ENCODE measurements around the gene PDE4C.

- TF ChIP-seq CTCF (IDR thresholded peaks at IDR 0.05), result no peak
- TF ChIP-seq POLR2A (IDR thresholded peaks at IDR 0.05), result no peak
Observed at GRCh38 chr19:18202397-18202777, 23.9 kb downstream of the PDE4C start.

Data from uterus (tissue), 2 donors.